Measurements from ENCODE around the gene THSD8.

- TF ChIP-seq CTCF (IDR thresholded peaks at IDR 0.05) (no peak), EZH2 (IDR thresholded peaks at IDR 0.05; ENCODE audit: borderline replicate concordance, insufficient read depth, low read depth, low read length, poor library complexity, severe bottlenecking) (no peak)
Measured at GRCh38 chr19:12788682-12789097, 13.2 kb upstream of the THSD8 start.
